ENCODE data around the gene CGAS. TPM values are rescaled to one million over a fixed set of nuclear protein-coding genes. Genes with fewer than 3 reads are reported as not detected.
"Not testable (repeated sequence)": the region's sequence is repeated elsewhere in the genome, so short reads cannot be mapped to it uniquely, and the experiment has no call there.

CGAS gene
- total RNA-seq, 1 experiment from 2014 or later: not detected

- DNase-seq (ENCODE audit: low spot score): no peak
Measured at GRCh38 chr6:73395875-73396274, 56.2 kb downstream of the CGAS start.

- DNase-seq (ENCODE audit: low spot score): no peak
Measured at GRCh38 chr6:73394577-73395354, 57.3 kb downstream of the CGAS start, which contains the start of gene DDX43. TSS of gene DDX43 (plus strand) at chr6:73394828. CDS start at chr6:73394906, 78 bp downstream.

GRCh38 chr6:73393278-73393677, 58.8 kb downstream of the CGAS start:
- no peak for DNase-seq (ENCODE audit: low spot score)

- DNase-seq (ENCODE audit: low spot score): not testable (repeated sequence)
Measured at GRCh38 chr6:73392188-73392587, 59.9 kb downstream of the CGAS start.

GRCh38 chr6:73391675-73392074, 60.4 kb downstream of the CGAS start:
- no peak for DNase-seq (ENCODE audit: low spot score)

- DNase-seq (ENCODE audit: low spot score): no peak
Measured at GRCh38 chr6:73389854-73390253, 62.2 kb downstream of the CGAS start.

- DNase-seq (ENCODE audit: low spot score): peak; percentile 59
Measured at GRCh38 chr6:73388800-73389512, 63.1 kb downstream of the CGAS start.

GRCh38 chr6:73388433-73388799, 63.7 kb downstream of the CGAS start:
- no peak for DNase-seq (ENCODE audit: low spot score)

- peak; percentile 9 for DNase-seq (ENCODE audit: low spot score)
Measured at GRCh38 chr6:73382462-73383113, 69.5 kb downstream of the CGAS start.

- not testable (repeated sequence) for DNase-seq (ENCODE audit: low spot score)
Measured at GRCh38 chr6:73381531-73381930, 70.6 kb downstream of the CGAS start.

- DNase-seq (ENCODE audit: low spot score): no peak
Measured at GRCh38 chr6:73377225-73377624, 74.9 kb downstream of the CGAS start.

GRCh38 chr6:73375216-73375615, 76.9 kb downstream of the CGAS start:
- DNase-seq (ENCODE audit: low spot score): no peak

Other genes with a start within 250 kb of the CGAS start
- not detected in 2 replicates for gene KHDC1L, start 226.8 kb downstream of the CGAS start, total RNA-seq (2014; rRNA removed; shearing (Covaris generic))
- gene KHDC1, start 189.1 kb downstream of the CGAS start, total RNA-seq (2014; rRNA removed; shearing (Covaris generic)): 6.4 and 8.5 TPM in 2 replicates
- gene DPPA5, start 98.0 kb downstream of the CGAS start, total RNA-seq (2014; rRNA removed; shearing (Covaris generic)): not detected in 2 replicates
- not detected in 2 replicates for gene KHDC3L, start 89.6 kb downstream of the CGAS start, total RNA-seq (2014; rRNA removed; shearing (Covaris generic))
- not detected in 2 replicates for gene OOEP, start 82.4 kb downstream of the CGAS start, total RNA-seq (2014; rRNA removed; shearing (Covaris generic))
- gene DDX43, start 57.5 kb downstream of the CGAS start, total RNA-seq (2014; rRNA removed; shearing (Covaris generic)): not detected in 2 replicates
- gene MTO1, start 9.4 kb upstream of the CGAS start, total RNA-seq (2014; rRNA removed; shearing (Covaris generic)): 25.7 and 26.7 TPM in 2 replicates
- 8,683 and 8,714 TPM in 2 replicates for gene EEF1A1, start 68.7 kb upstream of the CGAS start, total RNA-seq (2014; rRNA removed; shearing (Covaris generic))
- gene SLC17A5, start 201.7 kb upstream of the CGAS start, total RNA-seq (2014; rRNA removed; shearing (Covaris generic)): 13.0 and 15.3 TPM in 2 replicates
- gene CD109, start 243.9 kb upstream of the CGAS start, total RNA-seq (2014; rRNA removed; shearing (Covaris generic)): 18.4 and 24.3 TPM in 2 replicates